ENCODE data around the gene AMOTL2. TPM values are rescaled to one million over a fixed set of nuclear protein-coding genes. Genes with fewer than 3 reads are reported as not detected.

AMOTL2 gene
- 0.10 TPM for total RNA-seq

- Histone ChIP-seq H3K9me3 (ENCODE audit: low read depth, low read length) (no peaks in the 10 kb centered on the region), H3K27me3 (ENCODE audit: insufficient read depth, low read length) (peaks cover 30% of the 10 kb centered on the region), H3K4me1 (ENCODE audit: insufficient read depth, low read length) (no peaks in the 10 kb centered on the region), H3K4me3 (ENCODE audit: low read length) (no peak within 1 kb of the TSS)
These were observed at the start of gene AMOTL2 for GRCh38 chr3:134374105-134374790. Gene AMOTL2, minus strand, starts transcription at chr3:134374447. Its CDS starts 3,014 bp downstream, at chr3:134371433.

GRCh38 chr3:134423153-134423552 is 48.9 kb upstream of the AMOTL2 start:
- H3K4me1 ChIP-seq (ENCODE audit: insufficient read depth, low read length) = no peaks in the 10 kb centered on the region
- H3K9me3 ChIP-seq (ENCODE audit: low read depth, low read length) = no peaks in the 10 kb centered on the region
- H3K27me3 ChIP-seq (ENCODE audit: insufficient read depth, low read length) = no peaks in the 10 kb centered on the region
- no peak overlapping the region for H3K4me3 ChIP-seq (ENCODE audit: low read length)

GRCh38 chr3:134419960-134420321 is 45.7 kb upstream of the AMOTL2 start:
- Histone ChIP-seq H3K4me1 (ENCODE audit: insufficient read depth, low read length) (no peaks in the 10 kb centered on the region), H3K9me3 (ENCODE audit: low read depth, low read length) (no peaks in the 10 kb centered on the region), H3K27me3 (ENCODE audit: insufficient read depth, low read length) (no peaks in the 10 kb centered on the region), H3K4me3 (ENCODE audit: low read length) (no peak overlapping the region)

GRCh38 chr3:134419214-134419959 is 45.1 kb upstream of the AMOTL2 start:
- Histone ChIP-seq H3K4me1 (ENCODE audit: insufficient read depth, low read length) (no peaks in the 10 kb centered on the region), H3K4me3 (ENCODE audit: low read length) (no peak overlapping the region), H3K9me3 (ENCODE audit: low read depth, low read length) (no peaks in the 10 kb centered on the region), H3K27me3 (ENCODE audit: insufficient read depth, low read length) (no peaks in the 10 kb centered on the region)

GRCh38 chr3:134409041-134409440 is 34.8 kb upstream of the AMOTL2 start:
- H3K4me3 ChIP-seq (ENCODE audit: low read length) = no peak overlapping the region
- H3K4me1 ChIP-seq (ENCODE audit: insufficient read depth, low read length) = no peaks in the 10 kb centered on the region
- H3K9me3 ChIP-seq (ENCODE audit: low read depth, low read length) = no peaks in the 10 kb centered on the region
- H3K27me3 ChIP-seq (ENCODE audit: insufficient read depth, low read length) = peaks cover 59% of the 10 kb centered on the region

GRCh38 chr3:134407239-134407625 is 33.0 kb upstream of the AMOTL2 start:
- Histone ChIP-seq H3K27me3 (ENCODE audit: insufficient read depth, low read length) (peaks cover 59% of the 10 kb centered on the region), H3K4me1 (ENCODE audit: insufficient read depth, low read length) (no peaks in the 10 kb centered on the region), H3K9me3 (ENCODE audit: low read depth, low read length) (no peaks in the 10 kb centered on the region), H3K4me3 (ENCODE audit: low read length) (no peak overlapping the region)

- Histone ChIP-seq H3K9me3 (ENCODE audit: low read depth, low read length) (no peaks in the 10 kb centered on the region), H3K4me3 (ENCODE audit: low read length) (no peak overlapping the region), H3K27me3 (ENCODE audit: insufficient read depth, low read length) (peaks cover 59% of the 10 kb centered on the region), H3K4me1 (ENCODE audit: insufficient read depth, low read length) (no peaks in the 10 kb centered on the region)
These were observed 32.3 kb upstream of the AMOTL2 start for GRCh38 chr3:134406331-134407238.

- peaks cover 55% of the 10 kb centered on the region for H3K27me3 ChIP-seq (ENCODE audit: insufficient read depth, low read length)
These were observed 30.2 kb upstream of the AMOTL2 start for GRCh38 chr3:134404366-134404885.

GRCh38 chr3:134397755-134398154 is 23.5 kb upstream of the AMOTL2 start:
- no peaks in the 10 kb centered on the region for H3K4me1 ChIP-seq (ENCODE audit: insufficient read depth, low read length)
- no peak overlapping the region for H3K4me3 ChIP-seq (ENCODE audit: low read length)
- H3K27me3 ChIP-seq (ENCODE audit: insufficient read depth, low read length) = peaks cover 3% of the 10 kb centered on the region
- no peaks in the 10 kb centered on the region for H3K9me3 ChIP-seq (ENCODE audit: low read depth, low read length)

More at GRCh38 chr3:134404366-134404885, 30.2 kb upstream of the AMOTL2 start:
- Histone ChIP-seq H3K4me3 (ENCODE audit: low read length) (no peak overlapping the region), H3K9me3 (ENCODE audit: low read depth, low read length) (no peaks in the 10 kb centered on the region), H3K4me1 (ENCODE audit: insufficient read depth, low read length) (no peaks in the 10 kb centered on the region)

GRCh38 chr3:134395103-134395502 is 20.9 kb upstream of the AMOTL2 start:
- H3K4me3 ChIP-seq (ENCODE audit: low read length) = no peak overlapping the region
- no peaks in the 10 kb centered on the region for H3K9me3 ChIP-seq (ENCODE audit: low read depth, low read length)
- H3K27me3 ChIP-seq (ENCODE audit: insufficient read depth, low read length) = peaks cover 3% of the 10 kb centered on the region
- no peaks in the 10 kb centered on the region for H3K4me1 ChIP-seq (ENCODE audit: insufficient read depth, low read length)

- no peak overlapping the region for H3K4me3 ChIP-seq (ENCODE audit: low read length)
- no peaks in the 10 kb centered on the region for H3K4me1 ChIP-seq (ENCODE audit: insufficient read depth, low read length)
- H3K9me3 ChIP-seq (ENCODE audit: low read depth, low read length) = no peaks in the 10 kb centered on the region
- H3K27me3 ChIP-seq (ENCODE audit: insufficient read depth, low read length) = no peaks in the 10 kb centered on the region
These were observed 20.1 kb upstream of the AMOTL2 start for GRCh38 chr3:134394380-134394779.

GRCh38 chr3:134393074-134393473 is 18.8 kb upstream of the AMOTL2 start:
- H3K9me3 ChIP-seq (ENCODE audit: low read depth, low read length) = no peaks in the 10 kb centered on the region
- H3K4me1 ChIP-seq (ENCODE audit: insufficient read depth, low read length) = no peaks in the 10 kb centered on the region
- H3K27me3 ChIP-seq (ENCODE audit: insufficient read depth, low read length) = no peaks in the 10 kb centered on the region
- no peak overlapping the region for H3K4me3 ChIP-seq (ENCODE audit: low read length)

- H3K4me3 ChIP-seq (ENCODE audit: low read length) = no peak overlapping the region
- H3K4me1 ChIP-seq (ENCODE audit: insufficient read depth, low read length) = no peaks in the 10 kb centered on the region
- H3K27me3 ChIP-seq (ENCODE audit: insufficient read depth, low read length) = no peaks in the 10 kb centered on the region
- H3K9me3 ChIP-seq (ENCODE audit: low read depth, low read length) = no peaks in the 10 kb centered on the region
These were observed 18.2 kb upstream of the AMOTL2 start for GRCh38 chr3:134392336-134392983.

GRCh38 chr3:134389865-134390264 is 15.6 kb upstream of the AMOTL2 start:
- Histone ChIP-seq H3K27me3 (ENCODE audit: insufficient read depth, low read length) (no peaks in the 10 kb centered on the region), H3K9me3 (ENCODE audit: low read depth, low read length) (no peaks in the 10 kb centered on the region), H3K4me3 (ENCODE audit: low read length) (no peak overlapping the region), H3K4me1 (ENCODE audit: insufficient read depth, low read length) (no peaks in the 10 kb centered on the region)
